GM19193 (cell line): ENCODE results near the gene GRID1.

ENCODE experiments used
- POLR2A ChIP-seq: IDR thresholded peaks from 4 replicates; pipeline ENCODE4 v1.6.1; 2011; ENCODE audit not compliant: insufficient read depth, insufficient read length; ENCODE audit errors: extremely low read depth

The GRID1 gene

GRCh38 chr10:86060386-86061277, 306.0 kb downstream of the GRID1 start:
- no peak for TF ChIP-seq POLR2A

- no peak for TF ChIP-seq POLR2A
Observed at GRCh38 chr10:86059892-86060291, 306.7 kb downstream of the GRID1 start.

- TF ChIP-seq POLR2A, result no peak
Observed at GRCh38 chr10:86058964-86059363, 307.6 kb downstream of the GRID1 start.

DNA sequence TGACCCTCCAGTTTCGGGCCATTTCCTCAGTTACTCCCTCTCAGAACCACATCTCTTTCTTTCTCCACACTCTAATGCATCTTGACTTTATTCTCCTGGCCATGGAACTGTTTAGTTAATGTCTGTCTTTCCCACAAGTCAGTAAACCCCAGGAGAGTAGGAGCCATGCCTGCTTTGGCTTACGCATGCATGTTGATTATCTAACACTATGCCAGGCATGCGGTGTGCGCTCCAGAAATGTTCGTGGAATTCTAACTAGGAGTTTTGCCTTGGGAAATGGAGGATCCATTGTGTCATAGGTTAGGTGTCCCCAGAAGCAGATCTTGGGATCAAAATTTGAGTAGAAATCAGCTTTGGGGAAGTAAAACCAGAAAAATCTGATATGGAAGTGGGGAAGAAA, 308.9 kb downstream of the GRID1 start:
- TF ChIP-seq POLR2A, result no peak

DNA sequence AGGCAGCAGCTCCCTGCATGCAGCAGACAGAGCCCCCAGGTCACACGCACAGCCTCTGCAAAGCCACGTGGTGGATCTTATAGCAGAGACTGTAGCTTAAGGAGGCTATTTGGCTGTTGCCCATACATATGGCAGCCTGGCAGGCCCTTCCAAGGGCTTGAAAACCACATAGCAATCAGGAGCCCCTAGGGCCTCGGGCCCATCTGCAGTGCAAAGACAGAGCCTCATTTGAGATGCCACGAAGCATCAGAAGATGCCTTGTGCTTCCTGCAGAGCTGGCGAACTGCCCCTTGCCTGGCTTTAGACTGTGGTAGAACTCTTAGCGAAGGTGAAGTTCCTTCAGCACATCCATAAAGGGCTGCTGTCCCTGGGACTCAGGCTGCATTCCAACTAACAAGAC, 309.9 kb downstream of the GRID1 start:
- TF ChIP-seq POLR2A, result no peak

DNA sequence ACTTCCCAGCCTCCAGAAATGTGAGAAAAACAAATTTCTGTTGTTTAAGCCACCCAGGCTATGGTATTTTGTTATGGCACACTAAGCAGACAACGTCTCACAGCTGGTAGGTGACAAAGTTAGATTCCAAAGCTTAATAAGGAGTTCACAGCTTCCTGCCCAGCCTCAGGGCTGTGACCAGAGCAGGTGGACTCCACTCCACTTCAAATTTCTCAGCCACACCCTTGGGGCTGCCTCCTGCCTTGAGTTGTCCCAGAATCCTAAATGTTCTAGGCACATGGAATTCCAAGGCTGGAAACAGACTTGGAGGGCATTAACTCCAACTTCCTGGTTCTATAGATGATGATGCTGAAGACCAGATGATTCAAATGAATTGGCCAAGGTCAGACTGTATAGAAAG, 310.7 kb downstream of the GRID1 start:
- TF ChIP-seq POLR2A, result no peak

GRCh38 chr10:86053675-86054074, 312.9 kb downstream of the GRID1 start:
- no peak for TF ChIP-seq POLR2A

DNA sequence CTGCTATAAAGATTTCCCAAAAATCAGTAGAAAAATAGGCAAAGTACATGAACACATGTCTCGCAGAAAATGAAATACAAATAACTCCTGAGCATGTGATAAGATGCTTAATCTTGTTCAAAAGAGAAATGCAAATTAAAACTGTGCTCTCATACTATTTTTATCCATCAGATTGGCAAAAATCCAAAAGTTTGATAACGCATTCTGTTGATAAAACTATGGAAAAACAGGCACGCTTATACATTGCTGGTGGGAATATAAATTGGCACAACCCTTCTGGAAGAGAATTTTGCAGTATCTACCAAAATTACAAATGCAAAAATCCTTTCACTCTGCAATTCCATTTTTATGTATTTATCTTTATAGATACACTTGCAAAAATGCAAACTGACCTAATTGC, 315.0 kb downstream of the GRID1 start:
- no peak for TF ChIP-seq POLR2A

DNA sequence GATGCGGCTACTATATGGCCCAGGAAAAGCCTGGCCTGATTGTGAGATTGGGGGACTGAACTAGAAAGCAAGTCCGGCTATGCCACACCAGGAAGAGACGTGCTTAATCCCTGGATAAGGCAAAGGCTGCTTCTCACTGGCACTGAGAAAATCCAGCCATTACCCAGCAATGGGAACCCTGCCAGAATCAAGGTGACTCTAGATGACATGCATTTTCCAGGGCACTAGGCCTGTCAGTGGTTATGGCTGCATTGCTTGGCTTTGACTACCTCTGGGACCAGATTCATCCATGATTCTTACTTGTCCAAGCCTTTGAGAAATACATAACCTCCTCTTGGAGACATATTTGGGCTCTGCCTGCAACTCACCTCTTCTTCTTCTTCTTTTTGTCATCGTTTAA, 317.2 kb downstream of the GRID1 start:
- no peak for TF ChIP-seq POLR2A

GRCh38 chr10:86048973-86049372, 317.6 kb downstream of the GRID1 start:
- no peak for TF ChIP-seq POLR2A

DNA sequence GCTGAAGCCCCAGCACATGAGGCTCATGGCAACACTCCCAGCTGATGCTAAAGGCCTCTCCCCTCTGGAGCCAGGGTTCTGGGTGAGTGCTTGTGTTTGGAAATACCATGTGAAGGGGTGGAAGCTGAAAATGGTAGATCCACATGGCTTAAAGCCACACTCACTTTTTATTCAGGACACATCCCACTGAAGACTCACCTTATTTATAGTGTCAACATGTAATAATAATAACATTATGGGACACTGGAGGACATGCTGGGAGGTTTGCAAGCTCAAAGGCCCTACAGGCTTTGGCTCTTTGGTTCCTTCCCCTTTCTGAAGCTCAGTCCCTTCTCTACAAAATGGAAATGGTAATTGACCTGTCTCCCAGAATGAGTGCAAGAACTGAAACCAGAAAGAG, 318.0 kb downstream of the GRID1 start:
- TF ChIP-seq POLR2A, result no peak

DNA sequence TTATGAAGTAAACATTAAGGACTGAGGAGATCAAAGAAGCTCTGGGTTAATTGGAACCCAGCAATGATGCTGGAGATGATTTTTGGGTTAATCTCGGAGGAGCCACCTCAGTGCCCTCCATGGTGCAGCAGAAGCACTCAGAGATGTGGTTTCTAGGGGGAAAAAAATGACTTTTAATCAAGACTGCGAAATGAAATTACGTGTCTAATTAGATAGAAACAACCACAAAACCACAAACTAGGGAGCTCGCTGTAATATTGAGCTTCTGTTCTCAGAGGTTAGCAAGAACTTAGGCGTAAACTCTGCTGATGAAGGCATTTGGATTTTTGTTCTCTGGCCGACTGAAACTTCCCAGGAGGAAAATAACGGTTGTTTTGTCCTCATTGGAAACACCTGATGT, 319.0 kb downstream of the GRID1 start:
- no peak for TF ChIP-seq POLR2A

DNA sequence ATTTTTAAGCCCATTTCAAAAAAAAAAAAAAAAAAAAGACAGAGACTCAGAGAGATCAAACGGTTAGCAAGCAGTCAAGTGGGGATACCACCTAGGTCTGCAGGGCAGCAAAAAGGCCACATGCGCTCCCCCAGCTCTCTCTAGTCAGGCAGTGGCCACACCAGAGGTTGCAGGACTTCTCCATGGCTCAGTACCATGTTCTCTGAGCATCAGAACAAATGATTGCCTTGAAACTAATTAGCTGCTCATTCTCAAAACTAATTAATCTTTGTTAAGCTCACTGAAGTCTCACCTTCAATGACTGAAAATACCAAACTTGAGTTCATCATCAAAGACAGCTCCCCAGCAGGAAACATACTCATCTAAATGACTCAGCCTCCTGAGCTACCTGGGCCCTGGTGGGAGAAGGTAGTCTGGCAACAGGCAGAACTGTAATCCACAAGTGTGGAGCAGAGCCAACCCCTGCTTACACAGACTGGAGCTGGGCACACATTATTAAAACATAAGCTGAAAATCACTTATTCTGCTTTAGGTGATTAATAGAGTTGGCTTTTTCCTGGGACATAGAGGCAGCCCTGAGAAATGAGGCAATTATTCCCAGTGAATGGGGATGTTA, 319.6 kb downstream of the GRID1 start:
- TF ChIP-seq POLR2A, result no peak

DNA sequence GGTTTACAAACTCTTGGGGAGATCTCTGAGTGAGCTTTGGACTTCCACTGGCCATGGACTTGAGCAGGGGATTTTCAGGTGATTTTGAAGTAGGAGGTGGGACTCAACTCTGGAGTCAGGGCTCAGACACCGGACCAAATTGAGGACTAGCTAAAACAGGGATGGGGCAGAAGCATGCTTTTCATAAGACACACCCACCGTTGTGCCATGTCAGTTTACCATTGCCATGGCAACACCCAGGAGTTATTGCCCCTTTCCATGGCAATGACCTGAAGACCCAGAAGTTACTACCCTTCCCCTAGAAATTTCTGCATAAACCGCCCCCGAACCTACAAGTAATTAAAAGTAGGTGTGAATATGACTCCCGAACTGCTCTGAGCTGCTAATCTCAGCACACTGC, 320.7 kb downstream of the GRID1 start:
- TF ChIP-seq POLR2A, result no peak

GRCh38 chr10:86044029-86044428, 322.6 kb downstream of the GRID1 start:
- TF ChIP-seq POLR2A, result no peak

DNA sequence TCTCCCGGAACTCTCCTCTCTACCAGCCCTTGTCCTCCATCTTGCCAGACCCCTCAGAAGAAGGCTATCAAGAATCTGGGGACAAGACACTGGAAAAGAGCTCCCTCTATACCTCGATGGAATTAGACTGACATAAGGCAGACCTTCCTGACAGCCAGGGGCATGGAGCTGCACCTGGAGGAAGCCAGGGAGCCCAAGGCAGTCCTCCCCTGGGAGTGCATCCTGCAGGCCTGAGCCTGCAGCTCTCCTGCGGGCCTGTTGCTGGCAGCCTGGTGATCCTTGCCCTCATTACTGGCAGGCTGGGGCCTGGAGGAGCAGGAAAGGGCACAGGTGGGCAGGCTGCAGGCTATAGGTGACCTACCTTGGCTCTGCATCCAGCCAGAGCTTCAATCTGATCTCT, 323.4 kb downstream of the GRID1 start:
- TF ChIP-seq POLR2A, result no peak

GRCh38 chr10:86042161-86042560, 324.4 kb downstream of the GRID1 start:
- TF ChIP-seq POLR2A, result no peak

GRCh38 chr10:86041116-86041515, 325.5 kb downstream of the GRID1 start:
- no peak for TF ChIP-seq POLR2A
